H1 (cell line): Measurements from ENCODE around the gene MARCHF10. TPM values are rescaled to one million over a fixed set of nuclear protein-coding genes. Genes with fewer than 3 reads are reported as not detected.

Experiments
- CTCF ChIA-PET: fragments of 300-600 bp; sonication (Branson Sonifier 250); formaldehyde crosslinking; loops from one replicate; lab custom pipeline; 2021; ENCODE audit not compliant: partially characterized antibody; lab: Charles Lee
- POLR2A ChIA-PET: fragments of 300-600 bp; sonication (Branson Sonifier 250); formaldehyde crosslinking; loops from one replicate; lab custom pipeline; 2021; ENCODE audit warnings: inconsistent platforms; ENCODE audit not compliant: partially characterized antibody; lab: Charles Lee
- DNase-seq, 2 experiments: peaks; one replicate each; pipeline versions ENCODE4 v3.0.0 to v3.0.0-alpha.2; 2010 to 2022; ENCODE audit warnings: low spot score in 2 of 2, low read depth in 1 of 2, mixed read lengths in 1 of 2
- FAIRE-seq: peaks from 2 replicates; lab custom pipeline; 2011; peaks lifted over from hg19 to GRCh38; lab: Jason Lieb, UNC
- H2AFZ ChIP-seq: 2 replicates; pipeline ENCODE4 v1.8.1; 2012; ENCODE audit warnings: low read length, inconsistent platforms
- H2AK5ac ChIP-seq: 2 replicates; pipeline ENCODE4 v1.6.1; 2013; ENCODE audit warnings: low read depth, low read length
- H2BK120ac ChIP-seq: replicated peaks from 2 replicates; pipeline ENCODE3; 2013; ENCODE audit warnings: low read depth, low read length, inconsistent platforms
- H2BK12ac ChIP-seq: 2 replicates; pipeline ENCODE4 v1.6.1; 2013; ENCODE audit warnings: low read depth, low read length
- H2BK15ac ChIP-seq: 2 replicates; pipeline ENCODE4 v1.6.1; 2013; ENCODE audit warnings: low read length
- H2BK20ac ChIP-seq: 2 replicates; pipeline ENCODE4 v1.6.1; 2013; ENCODE audit warnings: low read length
- H2BK5ac ChIP-seq: 2 replicates; pipeline ENCODE4 v1.6.1; 2013; ENCODE audit warnings: low read depth, low read length
- H3K14ac ChIP-seq: 2 replicates; pipeline ENCODE4 v1.6.1; 2013; ENCODE audit warnings: inconsistent platforms; ENCODE audit not compliant: insufficient read length
- H3K18ac ChIP-seq: 2 replicates; pipeline ENCODE4 v1.6.1; 2013; ENCODE audit warnings: low read length; ENCODE audit errors: extremely low read depth
- H3K23ac ChIP-seq: 2 replicates; pipeline ENCODE4 v1.6.1; 2013; ENCODE audit warnings: inconsistent platforms; ENCODE audit not compliant: insufficient read length
- H3K23me2 ChIP-seq: 2 replicates; pipeline ENCODE4 v1.6.1; 2013; ENCODE audit warnings: low read depth, low read length
- H3K27ac ChIP-seq: 2 replicates; pipeline ENCODE4 v1.6.1; 2011; ENCODE audit warnings: low read depth, low read length, inconsistent platforms
- H3K27me3 ChIP-seq, 4 experiments: replicated peaks in 1 of 4; 1 replicate in 1 of 4; 2 replicates in 3 of 4; pipeline versions ENCODE4 v1.6.1 to v1.8.1; 2011 to 2013; ENCODE audit warnings: low read length in 3 of 4, mild to moderate bottlenecking in 3 of 4, inconsistent platforms in 2 of 4, mixed read lengths in 2 of 4, moderate library complexity in 1 of 4; ENCODE audit not compliant: control insufficient read depth in 3 of 4, insufficient read depth in 3 of 4; ENCODE audit errors: extremely low read depth in 1 of 4
- H3K36me3 ChIP-seq, 4 experiments: 2 replicates each; pipeline versions ENCODE4 v1.6.1 to v1.8.1; 2011 to 2013; ENCODE audit warnings: mild to moderate bottlenecking in 4 of 4, low read length in 3 of 4, moderate library complexity in 2 of 4, control low read depth in 1 of 4, inconsistent platforms in 1 of 4; ENCODE audit not compliant: insufficient read depth in 4 of 4, control insufficient read depth in 2 of 4
- H3K4ac ChIP-seq: replicated peaks from 2 replicates; pipeline ENCODE3; 2013; ENCODE audit warnings: low read length, low read depth, mixed read lengths, inconsistent platforms; ENCODE audit not compliant: insufficient read length
- H3K4me1 ChIP-seq, 4 experiments: replicated peaks in 1 of 4; 1 replicate in 1 of 4; 2 replicates in 3 of 4; pipeline versions ENCODE4 v1.6.1 to v1.8.1; 2011 to 2013; ENCODE audit warnings: low read length in 3 of 4, inconsistent platforms in 2 of 4, mixed read lengths in 1 of 4; ENCODE audit not compliant: insufficient read depth in 4 of 4, control insufficient read depth in 3 of 4
- H3K4me2 ChIP-seq, 2 experiments: 2 replicates each; pipeline versions ENCODE4 v1.6.1 to v1.8.1; 2011 to 2013; ENCODE audit warnings: low read depth in 2 of 2, low read length in 2 of 2, control low read depth in 1 of 2, inconsistent platforms in 1 of 2, mild to moderate bottlenecking in 1 of 2; ENCODE audit not compliant: insufficient read depth in 1 of 2
- H3K4me3 ChIP-seq, 4 experiments: fragments of 200-600, 300-600 bp in 1 of 4; sonication (generic), shearing (Covaris generic), sonication (Bioruptor Twin) in 1 of 4; 2 replicates each; pipeline versions ENCODE4 v1.5.1 to v1.8.1; 2011 to 2016; ENCODE audit warnings: low read length in 4 of 4, low read depth in 3 of 4, control low read depth in 2 of 4, inconsistent platforms in 2 of 4, mild to moderate bottlenecking in 2 of 4, mixed read lengths in 1 of 4, moderate library complexity in 1 of 4; ENCODE audit not compliant: insufficient read depth in 2 of 4; ENCODE audit errors: extremely low read depth in 1 of 4
- H3K56ac ChIP-seq: replicated peaks from 2 replicates; pipeline ENCODE3; 2013; ENCODE audit warnings: low read depth, mild to moderate bottlenecking, mixed read lengths, low read length, inconsistent platforms; ENCODE audit not compliant: insufficient read length
- H3K79me1 ChIP-seq: 2 replicates; pipeline ENCODE4 v1.6.1; 2013; ENCODE audit warnings: low read depth, low read length, control low read depth
- H3K79me2 ChIP-seq, 2 experiments: 2 replicates each; pipeline versions ENCODE4 v1.6.1 to v1.8.1; 2012 to 2013; ENCODE audit warnings: low read length in 2 of 2, mild to moderate bottlenecking in 2 of 2, inconsistent platforms in 1 of 2; ENCODE audit not compliant: insufficient read depth in 2 of 2, control insufficient read depth in 1 of 2
- H3K9ac ChIP-seq, 4 experiments: replicated peaks in 1 of 4; 1 replicate in 1 of 4; 2 replicates in 3 of 4; pipeline versions ENCODE4 v1.6.1 to v1.8.1; 2011 to 2013; ENCODE audit warnings: low read depth in 3 of 4, low read length in 3 of 4, control low read depth in 2 of 4, mild to moderate bottlenecking in 2 of 4, moderate library complexity in 2 of 4, inconsistent platforms in 1 of 4; ENCODE audit errors: extremely low read depth in 1 of 4
- H3K9me3 ChIP-seq, 2 experiments: 2 replicates each; pipeline versions ENCODE4 v1.6.1 to v1.8.1; 2012 to 2013; ENCODE audit warnings: mild to moderate bottlenecking in 2 of 2, moderate library complexity in 2 of 2, control low read depth in 1 of 2, inconsistent platforms in 1 of 2, low read depth in 1 of 2, low read length in 1 of 2, mixed read lengths in 1 of 2; ENCODE audit not compliant: insufficient read depth in 2 of 2
- H4K20me1 ChIP-seq, 2 experiments: replicated peaks in 1 of 2; 2 replicates each; pipeline versions ENCODE3 to v1.8.1; 2011 to 2013; ENCODE audit warnings: inconsistent platforms in 2 of 2, low read length in 2 of 2, mild to moderate bottlenecking in 1 of 2; ENCODE audit not compliant: insufficient read depth in 2 of 2, control insufficient read depth in 1 of 2
- H4K5ac ChIP-seq: 2 replicates; pipeline ENCODE4 v1.6.1; 2013; ENCODE audit warnings: low read length, low read depth, mixed read lengths, inconsistent platforms; ENCODE audit not compliant: insufficient read length
- H4K8ac ChIP-seq: 2 replicates; pipeline ENCODE4 v1.8.0; 2013; ENCODE audit warnings: mild to moderate bottlenecking, moderate library complexity, low read length, inconsistent platforms; ENCODE audit not compliant: insufficient read depth; ENCODE audit errors: extremely low read depth
- H4K91ac ChIP-seq: replicated peaks from 2 replicates; pipeline ENCODE3; 2013; ENCODE audit warnings: low read length, mixed read lengths, inconsistent platforms; ENCODE audit not compliant: insufficient read length
- BCL11A ChIP-seq, 2 experiments: IDR thresholded peaks; one replicate each; pipeline ENCODE4 v1.6.1; 2011; ENCODE audit warnings: low read depth in 2 of 2, low read length in 2 of 2, mild to moderate bottlenecking in 2 of 2
- CEBPB ChIP-seq: IDR thresholded peaks from 2 replicates; pipeline ENCODE4 v1.6.1; 2012; ENCODE audit warnings: low read depth, low read length
- EGR1 ChIP-seq: IDR thresholded peaks from 2 replicates; pipeline ENCODE4 v1.6.1; 2011; ENCODE audit warnings: low read depth, low read length, borderline replicate concordance
- EZH2 ChIP-seq: fragments of 200-600 bp; sonication (generic); IDR thresholded peaks from 2 replicates; pipeline ENCODE4 v1.7.1; 2012; ENCODE audit warnings: low read depth, mild to moderate bottlenecking, moderate library complexity, low read length, inconsistent platforms; ENCODE audit not compliant: severe bottlenecking
- GABPA ChIP-seq: IDR thresholded peaks from 2 replicates; pipeline ENCODE4 v1.6.1; 2011; ENCODE audit warnings: mild to moderate bottlenecking, low read length, moderate library complexity, borderline replicate concordance; ENCODE audit not compliant: insufficient read depth
- HDAC6 ChIP-seq: IDR thresholded peaks from one replicate; pipeline ENCODE4 v1.7.1; 2012; ENCODE audit warnings: low read depth, mild to moderate bottlenecking, inconsistent platforms, low read length, moderate library complexity
- KDM5A ChIP-seq: fragments of 200-600 bp; IDR thresholded peaks from 2 replicates; pipeline ENCODE4 v1.7.1; 2012; ENCODE audit warnings: mild to moderate bottlenecking, low read length, inconsistent platforms, mixed read lengths
- MAFK ChIP-seq: IDR thresholded peaks from 2 replicates; pipeline ENCODE4 v1.6.1; 2012; ENCODE audit warnings: low read depth, mild to moderate bottlenecking, improper control_type of control experiment, low read length
- POLR2AphosphoS5 ChIP-seq: IDR thresholded peaks from 2 replicates; pipeline ENCODE4 v1.6.1; 2011; ENCODE audit warnings: low read depth, low read length
- RBBP5 ChIP-seq: IDR thresholded peaks from 2 replicates; pipeline ENCODE4 v1.7.1; 2012; ENCODE audit warnings: low read depth, mild to moderate bottlenecking, inconsistent platforms, low read length, moderate library complexity, borderline replicate concordance
- RNF2 ChIP-seq: fragments of 200-900, 300-1000 bp; sonication (generic); IDR thresholded peaks from 2 replicates; pipeline ENCODE4 v1.7.1; 2016; ENCODE audit warnings: borderline replicate concordance, low read depth, mild to moderate bottlenecking, antibody characterized with exemption, low read length; ENCODE audit not compliant: poor library complexity, severe bottlenecking; ENCODE audit errors: missing control alignments
- RXRA ChIP-seq: IDR thresholded peaks from 2 replicates; pipeline ENCODE4 v1.6.1; 2011; ENCODE audit warnings: low read depth, mild to moderate bottlenecking, low read length, moderate library complexity; ENCODE audit not compliant: insufficient read depth
- USF2 ChIP-seq: IDR thresholded peaks from 2 replicates; pipeline ENCODE4 v1.6.1; 2011; ENCODE audit warnings: low read length, improper control_type of control experiment
- WGBS, 2 experiments: shearing (Covaris generic) in 1 of 2; methylation state at CpG; one replicate each; pipeline versions ENCODE4 v1.1.6 to v1.1.7; 2013 to 2015; ENCODE audit warnings: low lambda C conversion rate in 2 of 2, mixed read lengths in 2 of 2, inconsistent platforms in 1 of 2, low coverage in 1 of 2, missing lambda C conversion rate in 1 of 2; ENCODE audit not compliant: insufficient replicate concordance in 2 of 2, insufficient coverage in 1 of 2, insufficient read length in 1 of 2; ENCODE audit errors: extremely low coverage in 1 of 2, missing lambda C conversion rate in 1 of 2; 5-methylcytosine and 5-hydroxymethylcytosine counted together
- polyA plus RNA-seq, 7 experiments: library from polyadenylated mRNA; depleted of rRNA in 3 of 7; stranded (reverse) in 5 of 7; unstranded in 2 of 7; fragments of >200 nt in 5 of 7; fragments of 200-250 nt in 2 of 7; gene quantifications; 1 replicate in 5 of 7; 2 replicates in 1 of 7; 4 replicates in 1 of 7; pipeline versions ENCODE4 v1.2.1 to v1.2.3, GENCODE V29; 2011 to 2013; ENCODE audit warnings: missing spikeins in 2 of 7, mixed read lengths in 2 of 7
- total RNA-seq: library from RNA; stranded (reverse); fragmentation: NEBNext Ultra II Directional; extraction: Animal tissue kit (Norgen Biotek cat#: 25700); gene quantifications from 2 replicates; pipeline ENCODE4 v1.2.1, GENCODE V29; 2021

MARCHF10 gene
- total and polyA plus RNA-seq, 2 of the 8 experiments (the other 6 are each of a cell fraction or from before 2014, with no cell fraction given), result 0.48 to 0.73 TPM

GRCh38 chr17:62672957-62673356 lies 135.2 kb downstream of the MARCHF10 start:
- H2AFZ ChIP-seq, result no peak overlapping the region
- no peak overlapping the region for H2BK120ac ChIP-seq
- H2BK12ac ChIP-seq, result no peak overlapping the region
- no peaks in the 10 kb centered on the region for H3K79me1 ChIP-seq
- H4K5ac ChIP-seq, result no peak overlapping the region
- no peak overlapping the region for H3K27ac ChIP-seq
- no peak overlapping the region for H3K18ac ChIP-seq
- no peak overlapping the region for H2BK5ac ChIP-seq
- DNase-seq, result no peak
- no peak overlapping the region for H3K4ac ChIP-seq
- no peak overlapping the region for H3K9ac ChIP-seq
- no peaks in the 10 kb centered on the region; a peak in 1 of 8 replicates for H3K36me3 ChIP-seq
- no peak overlapping the region for H2BK20ac ChIP-seq
- H4K91ac ChIP-seq, result no peak overlapping the region
- H3K27me3 ChIP-seq, result no peaks in the 10 kb centered on the region
- no peak overlapping the region for H3K4me2 ChIP-seq
- ChIA-PET POLR2A (interaction anchor here (0.7 to 1.6 kb wide), 2 partner anchors 14 to 980 kb away, joined by 3 to 5 read pairs; no protein-coding TSS in a partner anchor), CTCF (interaction anchor here (0.6 to 9.0 kb wide), 13 partner anchors 9 to 734 kb away, joined by 3 to 68 read pairs (median 6); no protein-coding TSS in a partner anchor)
- H2AK5ac ChIP-seq, result no peak overlapping the region
- 82% methylated on average over 4 of the region's 4 CpGs; no CpG with 5 or more reads in 1 of the 2 experiments for WGBS, 2 experiments
- FAIRE-seq, result no peak
- no peak overlapping the region for H3K4me3 ChIP-seq
- H3K56ac ChIP-seq, result no peak overlapping the region
- no peak overlapping the region for H3K14ac ChIP-seq
- H3K23ac ChIP-seq, result no peak overlapping the region
- H4K20me1 ChIP-seq, result no peaks in the 10 kb centered on the region
- H2BK15ac ChIP-seq, result no peak overlapping the region
- no peaks in the 10 kb centered on the region for H3K9me3 ChIP-seq
- no peaks in the 10 kb centered on the region for H3K79me2 ChIP-seq
- H4K8ac ChIP-seq, result no peak overlapping the region
- H3K23me2 ChIP-seq, result no peaks in the 10 kb centered on the region
- H3K4me1 ChIP-seq, result no peaks in the 10 kb centered on the region; a peak in 2 of 7 replicates
- no peak for TF ChIP-seq USF2
- no peak for TF ChIP-seq HDAC6
- no peak for TF ChIP-seq RBBP5
- no peak for TF ChIP-seq CEBPB
- no peak for TF ChIP-seq RXRA
- no peak for TF ChIP-seq EZH2
- TF ChIP-seq EGR1, result no peak
- no peak for TF ChIP-seq RNF2
- no peak for TF ChIP-seq KDM5A
- TF ChIP-seq BCL11A (IDR thresholded peaks at IDR 0.05; ENCODE audit: low read depth in 2 of 2, low read length in 2 of 2), result no peak
- TF ChIP-seq MAFK, result no peak
- no peak for TF ChIP-seq POLR2AphosphoS5
- TF ChIP-seq GABPA, result no peak
